Left colon (tissue), 2 donors: Measurements from ENCODE around the gene FSTL1. TPM values are rescaled to one million over a fixed set of nuclear protein-coding genes. Genes with fewer than 3 reads are reported as not detected.

Experiments
- total RNA-seq, 2 donors: library from RNA; stranded (reverse); fragmentation: NEBNext Ultra II Directional; extraction: Animal tissue kit (Norgen Biotek cat#: 25700); gene quantifications; one replicate each; pipeline ENCODE4 v1.2.1, GENCODE V29; 2021
- donor health status: DM: no; HTN: no; CAD: no.
- donor health status: DM: yes; HTN: yes; CAD: no.

The FSTL1 gene
- total RNA-seq, 2 donors from 2014 or later: 34.4 to 61.7 TPM

Other genes with a start within 250 kb of the FSTL1 start
- gene GPR156, start 165.8 kb downstream of the FSTL1 start, total RNA-seq: under 1 TPM in 1 of 2 donors, not detected in 1; 0.22 TPM
- gene LRRC58, start 101.6 kb downstream of the FSTL1 start, total RNA-seq: 10 to 100 TPM; 11.3 to 12.1 TPM
- gene NDUFB4, start 145.3 kb upstream of the FSTL1 start, total RNA-seq: 100 to 1,000 TPM; 151 to 180 TPM
- gene HGD, start 231.2 kb upstream of the FSTL1 start, total RNA-seq: 10 to 100 TPM; 40.5 to 62.9 TPM